ENCODE results near the gene METTL21C.

METTL21C gene

DNA sequence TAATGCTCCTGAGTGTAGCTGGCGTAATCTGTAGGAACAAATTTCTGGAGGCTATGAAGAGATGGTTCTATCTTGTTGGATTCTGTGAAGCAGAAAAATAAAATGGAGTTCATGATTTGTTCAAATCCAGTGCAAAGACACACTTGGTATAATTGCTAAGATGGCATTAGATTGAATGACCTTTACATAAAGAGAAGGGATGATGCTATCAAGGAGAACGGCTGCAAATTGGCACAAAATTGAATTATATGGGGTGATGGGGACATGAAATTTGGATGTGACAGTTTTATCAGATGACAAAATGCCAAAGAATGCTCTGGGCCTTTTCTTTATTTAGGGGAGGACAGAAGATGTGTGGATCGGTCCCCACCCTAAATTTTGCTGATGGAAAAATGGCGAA, 4.0 kb downstream of the METTL21C start:
- TF ChIP-seq, protein P1, sequence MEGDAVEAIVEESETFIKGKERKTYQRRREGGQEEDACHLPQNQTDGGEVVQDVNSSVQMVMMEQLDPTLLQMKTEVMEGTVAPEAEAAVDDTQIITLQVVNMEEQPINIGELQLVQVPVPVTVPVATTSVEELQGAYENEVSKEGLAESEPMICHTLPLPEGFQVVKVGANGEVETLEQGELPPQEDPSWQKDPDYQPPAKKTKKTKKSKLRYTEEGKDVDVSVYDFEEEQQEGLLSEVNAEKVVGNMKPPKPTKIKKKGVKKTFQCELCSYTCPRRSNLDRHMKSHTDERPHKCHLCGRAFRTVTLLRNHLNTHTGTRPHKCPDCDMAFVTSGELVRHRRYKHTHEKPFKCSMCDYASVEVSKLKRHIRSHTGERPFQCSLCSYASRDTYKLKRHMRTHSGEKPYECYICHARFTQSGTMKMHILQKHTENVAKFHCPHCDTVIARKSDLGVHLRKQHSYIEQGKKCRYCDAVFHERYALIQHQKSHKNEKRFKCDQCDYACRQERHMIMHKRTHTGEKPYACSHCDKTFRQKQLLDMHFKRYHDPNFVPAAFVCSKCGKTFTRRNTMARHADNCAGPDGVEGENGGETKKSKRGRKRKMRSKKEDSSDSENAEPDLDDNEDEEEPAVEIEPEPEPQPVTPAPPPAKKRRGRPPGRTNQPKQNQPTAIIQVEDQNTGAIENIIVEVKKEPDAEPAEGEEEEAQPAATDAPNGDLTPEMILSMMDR (IDR thresholded peaks at IDR 0.05; ENCODE audit: insufficient read depth, missing control alignments): no peak
- FAIRE-seq (no peak), DNase-seq (ENCODE audit: insufficient read length, low spot score) (no peak)

- TF ChIP-seq, protein P1 (IDR thresholded peaks at IDR 0.05; ENCODE audit: insufficient read depth, missing control alignments): no peak
- FAIRE-seq (no peak), DNase-seq (ENCODE audit: insufficient read length, low spot score) (no peak)
These were observed 6.4 kb downstream of the METTL21C start for GRCh38 chr13:102688306-102688973.

- TF ChIP-seq, protein P1 (IDR thresholded peaks at IDR 0.05; ENCODE audit: insufficient read depth, missing control alignments): no peak
- DNase-seq (ENCODE audit: insufficient read length, low spot score) (no peak), FAIRE-seq (no peak)
These were observed 7.3 kb downstream of the METTL21C start for GRCh38 chr13:102687520-102687919.

- no peak for FAIRE-seq
- TF ChIP-seq, protein P1 (IDR thresholded peaks at IDR 0.05; ENCODE audit: insufficient read depth, missing control alignments): no peak
These were observed 8.8 kb downstream of the METTL21C start for GRCh38 chr13:102686024-102686423.

DNA sequence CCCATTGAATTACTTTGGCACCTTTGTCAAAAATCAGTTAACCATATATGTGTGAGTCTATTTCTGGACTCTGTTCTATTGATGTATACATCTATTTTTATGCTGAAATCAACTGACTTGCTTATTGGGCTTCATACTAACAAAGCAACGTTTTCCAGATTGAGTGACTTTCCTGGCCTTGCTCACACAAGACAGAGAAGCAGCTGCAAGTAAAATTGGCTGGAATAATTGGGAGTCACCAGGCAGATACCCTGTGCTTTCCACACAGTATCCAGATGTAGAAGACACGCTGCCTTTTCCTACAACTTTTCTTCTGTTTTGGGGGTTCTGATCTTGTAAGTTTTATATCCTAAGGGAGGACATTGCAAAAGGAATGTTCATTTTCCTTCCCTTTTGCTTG, 11.2 kb downstream of the METTL21C start:
- FAIRE-seq (no peak), DNase-seq (ENCODE audit: insufficient read length, low spot score) (no peak)
- TF ChIP-seq, protein P1 (IDR thresholded peaks at IDR 0.05; ENCODE audit: insufficient read depth, missing control alignments): no peak

More at GRCh38 chr13:102686024-102686423, 8.8 kb downstream of the METTL21C start:
- DNase-seq (ENCODE audit: insufficient read length, low spot score): no peak

DNA sequence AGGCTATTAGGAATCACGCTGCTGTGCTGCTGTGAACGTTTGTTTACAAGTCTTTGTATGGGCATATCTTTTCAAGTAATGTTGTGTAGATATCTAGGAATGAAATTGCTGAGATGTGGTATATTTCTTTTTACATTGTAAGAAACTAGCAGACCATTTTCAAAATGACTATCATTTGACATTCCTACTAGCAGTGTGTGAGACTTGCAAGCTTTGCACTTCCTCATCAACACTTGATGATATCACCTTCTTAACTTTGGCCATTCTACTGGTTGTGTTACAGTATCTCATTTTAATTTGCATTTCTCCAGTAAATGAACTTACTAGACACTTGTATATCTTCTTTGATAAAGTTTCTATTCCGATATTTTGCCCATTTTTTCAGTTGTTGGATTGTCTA, 12.1 kb downstream of the METTL21C start:
- TF ChIP-seq, protein P1 (IDR thresholded peaks at IDR 0.05; ENCODE audit: insufficient read depth, missing control alignments): no peak
- FAIRE-seq: no peak
- no peak for DNase-seq (ENCODE audit: insufficient read length, low spot score)

DNA sequence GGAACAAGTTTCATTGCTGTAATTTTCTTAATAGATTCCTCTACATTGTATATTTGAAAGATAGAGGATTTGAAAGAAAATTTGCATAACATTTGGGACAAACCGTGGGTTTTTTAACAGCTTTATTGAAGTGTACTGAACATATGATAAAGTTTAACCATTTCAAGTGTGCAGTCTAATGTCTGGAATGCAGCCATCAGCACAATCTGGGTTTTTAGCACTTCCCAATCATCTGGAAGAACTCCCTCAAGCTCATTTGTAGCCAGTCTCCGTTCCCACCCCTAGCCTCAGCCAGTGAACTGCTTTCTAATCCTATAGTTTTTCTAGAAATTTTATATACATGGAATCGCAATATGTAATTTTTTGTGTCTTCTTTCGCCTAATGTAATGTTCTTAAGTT, 12.6 kb downstream of the METTL21C start:
- TF ChIP-seq, protein P1 (IDR thresholded peaks at IDR 0.05; ENCODE audit: insufficient read depth, missing control alignments): no peak
- no peak for FAIRE-seq
- no peak for DNase-seq (ENCODE audit: insufficient read length, low spot score)
